Activated T-cell treated with anti-CD3 and anti-CD28 coated beads, Interleukin-2, amount 50 U/mL, for 4 hours (primary cell): ENCODE data around the gene DAZAP1. TPM values are rescaled to one million over a fixed set of nuclear protein-coding genes. Genes with fewer than 3 reads are reported as not detected.

ENCODE experiments used
- ATAC-seq, 2 donors: fragments of 200-7000 bp; cut with Tn5 transposase; one replicate each; pipeline ENCODE4 v1.10.0; 2021
- DNase-seq: peaks from one replicate; pipeline ENCODE4 v3.0.0-alpha.2; 2020
- H3K27me3 Mint-ChIP-seq: one replicate; pipeline ENCODE4 v1.8.0; 2021; ENCODE audit warnings: low read depth, mixed read lengths
- H3K36me3 Mint-ChIP-seq: one replicate; pipeline ENCODE4 v1.8.0; 2022; ENCODE audit warnings: mixed read lengths; ENCODE audit not compliant: insufficient read depth
- H3K4me1 Mint-ChIP-seq: one replicate; pipeline ENCODE4 v1.8.0; 2021; ENCODE audit warnings: low read depth, mixed read lengths
- H3K4me3 Mint-ChIP-seq: one replicate; pipeline ENCODE4 v1.8.0; 2021; ENCODE audit warnings: mild to moderate bottlenecking, moderate library complexity, mixed read lengths
- H3K9me3 Mint-ChIP-seq: one replicate; pipeline ENCODE4 v1.8.0; 2021; ENCODE audit warnings: mixed read lengths
- total RNA-seq, 3 donors: library from RNA; stranded (reverse); gene quantifications; one replicate each; pipeline ENCODE4 v1.2.1, GENCODE V29; 2021

Gene DAZAP1
- total RNA-seq, 3 donors from 2014 or later: 296 to 322 (median 303) TPM

DNA sequence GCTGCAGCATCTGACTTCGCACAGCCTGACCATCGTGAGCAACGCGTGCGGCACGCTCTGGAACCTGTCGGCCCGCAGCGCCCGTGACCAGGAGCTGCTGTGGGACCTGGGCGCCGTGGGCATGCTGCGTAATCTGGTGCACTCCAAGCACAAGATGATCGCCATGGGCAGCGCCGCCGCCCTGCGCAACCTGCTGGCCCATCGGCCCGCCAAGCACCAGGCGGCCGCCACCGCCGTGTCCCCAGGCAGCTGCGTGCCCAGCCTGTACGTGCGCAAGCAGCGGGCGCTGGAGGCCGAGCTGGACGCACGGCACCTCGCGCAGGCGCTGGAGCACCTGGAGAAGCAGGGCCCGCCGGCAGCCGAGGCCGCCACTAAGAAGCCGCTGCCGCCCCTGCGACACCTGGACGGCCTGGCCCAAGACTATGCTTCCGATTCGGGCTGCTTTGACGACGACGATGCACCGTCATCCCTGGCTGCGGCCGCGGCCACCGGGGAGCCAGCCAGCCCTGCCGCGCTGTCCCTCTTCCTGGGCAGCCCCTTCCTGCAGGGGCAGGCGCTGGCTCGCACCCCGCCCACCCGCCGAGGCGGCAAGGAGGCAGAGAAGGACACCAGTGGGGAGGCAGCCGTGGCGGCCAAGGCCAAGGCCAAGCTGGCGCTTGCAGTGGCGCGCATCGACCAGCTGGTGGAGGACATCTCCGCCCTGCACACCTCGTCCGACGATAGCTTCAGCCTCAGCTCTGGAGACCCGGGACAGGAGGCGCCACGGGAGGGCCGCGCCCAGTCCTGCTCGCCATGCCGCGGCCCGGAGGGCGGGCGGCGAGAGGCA, 58.0 kb downstream of the DAZAP1 start:
- Mint-ChIP-seq H3K27me3 (peaks cover 11% of the 10 kb centered on the region), H3K4me3 (no peak overlapping the region), H3K4me1 (peaks cover 3% of the 10 kb centered on the region), H3K9me3 (no peaks in the 10 kb centered on the region), H3K36me3 (no peaks in the 10 kb centered on the region)
- no peak for DNase-seq
- ATAC-seq: peak in 1 of 2 donors; percentile 23

DNA sequence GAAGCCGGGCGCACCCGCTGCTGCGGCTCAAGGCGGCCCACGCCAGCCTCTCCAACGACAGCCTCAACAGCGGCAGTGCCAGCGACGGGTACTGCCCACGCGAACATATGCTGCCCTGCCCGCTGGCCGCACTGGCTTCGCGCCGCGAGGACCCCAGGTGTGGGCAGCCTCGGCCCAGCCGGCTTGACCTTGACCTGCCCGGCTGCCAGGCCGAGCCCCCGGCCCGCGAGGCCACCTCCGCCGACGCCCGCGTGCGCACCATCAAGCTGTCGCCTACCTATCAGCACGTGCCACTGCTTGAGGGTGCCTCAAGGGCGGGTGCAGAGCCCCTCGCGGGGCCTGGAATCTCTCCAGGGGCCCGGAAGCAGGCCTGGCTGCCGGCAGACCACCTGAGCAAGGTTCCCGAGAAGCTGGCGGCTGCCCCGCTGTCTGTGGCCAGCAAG, 58.7 kb downstream of the DAZAP1 start:
- no peak for DNase-seq
- H3K27me3 Mint-ChIP-seq: peaks cover 11% of the 10 kb centered on the region
- peaks cover 3% of the 10 kb centered on the region for H3K4me1 Mint-ChIP-seq
- H3K9me3 Mint-ChIP-seq: no peaks in the 10 kb centered on the region
- H3K36me3 Mint-ChIP-seq: no peaks in the 10 kb centered on the region
- no peak for ATAC-seq
- no peak overlapping the region for H3K4me3 Mint-ChIP-seq

DNA sequence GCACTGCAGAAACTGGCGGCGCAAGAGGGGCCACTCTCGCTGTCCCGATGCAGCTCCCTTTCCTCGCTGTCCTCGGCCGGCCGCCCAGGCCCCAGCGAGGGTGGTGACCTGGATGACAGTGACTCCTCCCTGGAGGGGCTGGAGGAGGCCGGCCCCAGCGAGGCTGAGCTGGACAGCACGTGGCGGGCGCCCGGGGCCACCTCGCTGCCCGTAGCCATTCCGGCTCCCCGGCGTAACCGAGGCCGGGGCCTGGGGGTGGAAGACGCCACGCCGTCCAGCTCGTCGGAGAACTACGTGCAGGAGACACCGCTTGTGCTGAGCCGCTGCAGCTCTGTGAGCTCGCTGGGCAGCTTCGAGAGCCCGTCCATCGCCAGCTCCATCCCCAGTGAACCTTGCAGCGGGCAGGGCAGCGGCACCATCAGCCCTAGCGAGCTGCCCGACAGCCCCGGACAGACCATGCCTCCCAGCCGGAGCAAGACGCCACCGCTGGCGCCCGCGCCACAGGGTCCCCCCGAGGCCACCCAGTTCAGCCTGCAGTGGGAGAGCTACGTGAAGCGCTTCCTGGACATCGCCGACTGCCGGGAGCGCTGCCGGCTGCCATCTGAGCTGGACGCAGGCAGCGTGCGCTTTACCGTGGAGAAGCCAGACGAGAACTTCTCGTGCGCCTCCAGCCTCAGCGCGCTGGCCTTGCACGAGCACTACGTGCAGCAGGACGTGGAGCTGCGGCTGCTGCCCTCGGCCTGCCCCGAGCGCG, 59.3 kb downstream of the DAZAP1 start:
- H3K4me3 Mint-ChIP-seq: no peak overlapping the region
- no peak for DNase-seq
- ATAC-seq: no peak
- H3K9me3 Mint-ChIP-seq: no peaks in the 10 kb centered on the region
- peaks cover 5% of the 10 kb centered on the region for H3K4me1 Mint-ChIP-seq
- H3K36me3 Mint-ChIP-seq: no peaks in the 10 kb centered on the region
- peaks cover 11% of the 10 kb centered on the region for H3K27me3 Mint-ChIP-seq

DNA sequence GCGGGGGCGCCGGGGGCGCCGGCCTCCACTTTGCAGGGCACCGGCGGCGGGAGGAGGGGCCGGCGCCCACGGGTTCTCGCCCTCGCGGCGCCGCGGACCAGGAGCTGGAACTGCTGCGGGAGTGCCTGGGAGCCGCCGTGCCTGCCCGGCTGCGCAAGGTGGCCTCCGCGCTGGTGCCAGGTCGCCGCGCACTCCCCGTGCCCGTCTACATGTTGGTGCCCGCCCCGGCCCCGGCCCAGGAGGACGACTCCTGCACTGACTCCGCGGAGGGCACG, 59.8 kb downstream of the DAZAP1 start:
- Mint-ChIP-seq H3K27me3 (peaks cover 11% of the 10 kb centered on the region), H3K4me3 (no peak overlapping the region), H3K4me1 (peaks cover 5% of the 10 kb centered on the region), H3K36me3 (no peaks in the 10 kb centered on the region), H3K9me3 (no peaks in the 10 kb centered on the region)
- no peak for ATAC-seq
- no peak for DNase-seq

DNA sequence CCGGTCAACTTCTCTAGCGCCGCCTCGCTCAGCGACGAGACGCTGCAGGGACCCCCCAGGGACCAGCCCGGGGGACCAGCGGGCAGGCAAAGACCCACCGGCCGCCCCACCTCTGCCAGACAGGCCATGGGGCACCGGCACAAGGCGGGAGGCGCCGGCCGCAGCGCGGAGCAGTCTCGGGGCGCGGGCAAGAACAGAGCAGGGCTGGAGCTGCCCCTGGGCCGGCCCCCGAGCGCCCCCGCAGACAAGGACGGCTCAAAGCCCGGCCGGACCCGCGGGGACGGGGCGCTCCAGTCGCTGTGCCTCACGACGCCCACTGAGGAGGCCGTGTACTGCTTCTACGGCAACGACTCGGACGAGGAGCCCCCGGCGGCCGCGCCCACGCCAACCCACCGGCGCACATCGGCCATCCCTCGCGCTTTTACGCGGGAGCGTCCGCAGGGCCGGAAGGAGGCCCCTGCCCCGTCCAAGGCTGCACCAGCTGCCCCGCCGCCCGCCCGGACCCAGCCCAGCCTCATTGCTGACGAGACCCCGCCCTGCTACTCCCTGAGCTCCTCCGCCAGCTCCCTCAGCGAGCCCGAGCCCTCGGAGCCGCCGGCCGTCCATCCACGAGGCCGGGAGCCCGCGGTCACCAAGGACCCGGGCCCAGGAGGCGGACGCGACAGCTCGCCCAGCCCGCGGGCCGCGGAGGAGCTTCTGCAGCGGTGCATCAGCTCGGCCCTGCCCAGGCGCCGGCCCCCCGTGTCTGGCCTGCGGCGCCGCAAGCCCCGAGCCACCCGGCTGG, 60.3 kb downstream of the DAZAP1 start:
- no peak overlapping the region for H3K4me3 Mint-ChIP-seq

DNA sequence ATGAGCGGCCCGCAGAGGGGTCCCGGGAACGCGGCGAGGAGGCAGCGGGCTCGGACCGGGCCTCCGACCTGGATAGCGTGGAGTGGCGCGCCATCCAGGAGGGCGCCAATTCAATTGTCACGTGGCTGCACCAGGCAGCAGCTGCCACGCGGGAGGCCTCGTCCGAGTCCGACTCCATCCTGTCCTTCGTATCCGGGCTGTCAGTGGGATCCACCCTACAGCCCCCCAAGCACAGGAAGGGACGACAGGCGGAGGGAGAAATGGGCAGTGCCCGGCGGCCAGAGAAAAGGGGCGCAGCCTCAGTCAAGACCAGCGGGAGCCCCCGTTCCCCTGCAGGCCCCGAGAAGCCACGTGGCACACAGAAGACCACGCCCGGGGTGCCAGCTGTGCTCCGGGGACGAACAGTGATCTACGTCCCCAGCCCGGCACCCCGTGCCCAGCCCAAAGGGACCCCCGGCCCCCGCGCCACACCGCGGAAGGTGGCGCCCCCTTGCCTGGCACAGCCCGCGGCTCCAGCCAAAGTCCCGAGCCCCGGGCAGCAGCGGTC, 61.0 kb downstream of the DAZAP1 start:
- ATAC-seq (no peak), DNase-seq (no peak)
- peak overlapping the region; percentile 29 for H3K4me3 Mint-ChIP-seq
- no peaks in the 10 kb centered on the region for H3K9me3 Mint-ChIP-seq
- peaks cover 13% of the 10 kb centered on the region for H3K27me3 Mint-ChIP-seq
- H3K36me3 Mint-ChIP-seq: no peaks in the 10 kb centered on the region
- H3K4me1 Mint-ChIP-seq: peaks cover 8% of the 10 kb centered on the region

More for the DNA sequence above, 60.3 kb downstream of the DAZAP1 start:
- DNase-seq: no peak
- Mint-ChIP-seq H3K9me3 (no peaks in the 10 kb centered on the region), H3K36me3 (no peaks in the 10 kb centered on the region), H3K4me1 (peaks cover 5% of the 10 kb centered on the region), H3K27me3 (peaks cover 11% of the 10 kb centered on the region)
- no peak for ATAC-seq

DNA sequence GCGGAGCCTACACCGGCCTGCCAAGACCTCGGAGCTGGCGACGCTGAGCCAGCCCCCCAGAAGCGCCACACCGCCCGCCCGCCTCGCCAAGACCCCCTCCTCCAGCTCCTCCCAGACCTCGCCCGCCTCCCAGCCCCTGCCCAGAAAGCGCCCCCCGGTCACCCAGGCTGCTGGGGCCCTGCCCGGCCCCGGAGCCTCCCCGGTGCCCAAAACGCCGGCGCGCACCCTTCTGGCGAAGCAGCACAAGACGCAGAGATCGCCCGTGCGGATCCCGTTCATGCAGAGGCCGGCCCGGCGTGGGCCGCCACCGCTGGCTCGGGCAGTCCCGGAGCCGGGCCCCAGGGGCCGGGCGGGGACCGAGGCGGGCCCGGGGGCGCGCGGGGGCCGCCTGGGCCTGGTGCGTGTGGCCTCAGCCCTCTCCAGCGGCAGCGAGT, 61.5 kb downstream of the DAZAP1 start:
- Mint-ChIP-seq H3K4me3 (no peak overlapping the region), H3K9me3 (no peaks in the 10 kb centered on the region), H3K27me3 (peaks cover 13% of the 10 kb centered on the region), H3K4me1 (peaks cover 8% of the 10 kb centered on the region), H3K36me3 (no peaks in the 10 kb centered on the region)
- DNase-seq: no peak
- peak; percentile 14 to 26 for ATAC-seq

DNA sequence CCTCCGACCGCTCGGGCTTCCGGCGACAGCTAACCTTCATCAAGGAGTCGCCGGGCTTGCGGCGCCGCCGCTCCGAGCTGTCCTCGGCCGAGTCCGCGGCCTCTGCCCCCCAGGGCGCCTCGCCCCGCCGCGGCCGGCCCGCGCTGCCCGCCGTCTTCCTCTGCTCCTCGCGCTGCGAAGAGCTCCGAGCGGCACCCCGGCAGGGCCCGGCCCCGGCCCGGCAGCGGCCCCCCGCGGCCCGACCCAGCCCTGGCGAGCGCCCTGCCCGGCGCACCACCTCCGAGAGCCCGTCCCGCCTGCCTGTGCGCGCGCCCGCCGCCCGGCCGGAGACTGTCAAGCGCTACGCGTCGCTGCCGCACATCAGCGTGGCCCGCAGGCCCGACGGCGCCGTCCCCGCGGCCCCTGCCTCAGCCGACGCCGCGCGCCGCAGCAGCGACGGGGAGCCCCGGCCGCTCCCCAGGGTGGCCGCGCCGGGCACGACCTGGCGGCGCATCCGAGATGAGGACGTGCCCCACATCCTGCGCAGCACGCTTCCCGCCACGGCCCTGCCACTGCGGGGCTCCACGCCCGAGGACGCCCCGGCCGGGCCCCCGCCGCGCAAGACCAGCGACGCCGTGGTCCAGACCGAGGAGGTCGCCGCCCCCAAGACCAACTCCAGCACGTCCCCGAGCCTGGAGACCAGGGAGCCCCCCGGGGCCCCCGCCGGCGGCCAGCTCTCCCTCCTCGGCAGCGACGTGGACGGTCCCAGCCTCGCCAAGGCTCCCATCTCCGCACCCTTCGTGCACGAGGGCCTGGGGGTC, 62.1 kb downstream of the DAZAP1 start:
- H3K27me3 Mint-ChIP-seq: peaks cover 11% of the 10 kb centered on the region
- ATAC-seq (peak; percentile 21 to 32), DNase-seq (no peak)
- no peaks in the 10 kb centered on the region for H3K9me3 Mint-ChIP-seq
- H3K4me3 Mint-ChIP-seq: no peak overlapping the region
- no peaks in the 10 kb centered on the region for H3K36me3 Mint-ChIP-seq
- peaks cover 8% of the 10 kb centered on the region for H3K4me1 Mint-ChIP-seq

DNA sequence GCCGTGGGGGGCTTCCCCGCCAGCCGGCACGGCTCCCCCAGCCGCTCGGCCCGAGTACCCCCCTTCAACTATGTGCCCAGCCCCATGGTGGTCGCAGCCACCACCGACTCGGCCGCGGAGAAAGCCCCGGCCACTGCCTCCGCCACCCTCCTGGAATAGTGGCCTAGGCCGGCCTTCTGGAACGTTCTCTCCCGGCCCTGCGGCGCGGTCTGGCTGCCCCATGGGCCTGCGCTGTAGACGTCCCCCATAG, 62.6 kb downstream of the DAZAP1 start:
- ATAC-seq: peak in 1 of 2 donors; percentile 1

DNA sequence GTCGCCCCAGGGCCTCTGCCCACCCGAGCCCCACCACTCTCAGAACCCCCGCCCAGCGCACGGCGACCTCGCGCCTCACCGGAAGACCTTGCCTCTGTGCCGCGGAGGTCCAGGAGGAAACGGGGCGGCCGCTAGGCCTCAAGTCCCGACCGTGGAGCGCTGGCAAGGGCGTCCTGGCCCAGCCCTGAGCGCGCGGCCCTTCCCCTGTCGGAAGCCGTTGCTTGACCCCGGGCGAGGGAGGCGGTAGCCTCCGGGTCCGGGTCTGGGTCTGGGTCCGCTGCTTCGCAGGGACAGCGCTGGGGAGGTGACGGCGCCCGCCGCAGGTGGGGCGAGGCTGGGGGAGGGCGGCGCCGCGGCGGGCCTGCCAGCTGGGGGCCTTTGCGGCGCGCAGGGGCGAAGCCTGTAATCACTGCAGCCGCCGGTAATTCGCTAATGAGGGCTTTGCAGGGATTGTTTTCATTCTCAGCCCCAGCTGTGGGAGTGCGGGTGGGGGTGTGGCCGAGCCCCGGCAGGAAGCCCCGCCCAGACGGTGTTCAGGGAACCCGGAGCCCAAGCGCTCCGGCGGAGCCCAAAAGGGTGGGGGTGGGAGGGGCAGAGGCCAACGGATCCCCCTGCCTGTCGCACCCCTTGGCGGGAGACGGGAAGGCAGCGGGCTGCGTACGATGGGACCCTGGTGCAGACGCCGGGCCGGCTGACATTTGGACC, 63.1 kb downstream of the DAZAP1 start:
- ATAC-seq (peak; percentile 58 to 63), DNase-seq (peak; percentile 70)
- Mint-ChIP-seq H3K4me3 (peak overlapping the region; percentile 67), H3K9me3 (no peaks in the 10 kb centered on the region), H3K27me3 (peaks cover 8% of the 10 kb centered on the region), H3K4me1 (peaks cover 8% of the 10 kb centered on the region), H3K36me3 (no peaks in the 10 kb centered on the region)

More for the DNA sequence above, 62.6 kb downstream of the DAZAP1 start:
- H3K9me3 Mint-ChIP-seq: no peaks in the 10 kb centered on the region
- H3K4me1 Mint-ChIP-seq: peaks cover 8% of the 10 kb centered on the region
- H3K36me3 Mint-ChIP-seq: no peaks in the 10 kb centered on the region
- peak overlapping the region; percentile 67 for H3K4me3 Mint-ChIP-seq
- DNase-seq: no peak
- peaks cover 8% of the 10 kb centered on the region for H3K27me3 Mint-ChIP-seq

DNA sequence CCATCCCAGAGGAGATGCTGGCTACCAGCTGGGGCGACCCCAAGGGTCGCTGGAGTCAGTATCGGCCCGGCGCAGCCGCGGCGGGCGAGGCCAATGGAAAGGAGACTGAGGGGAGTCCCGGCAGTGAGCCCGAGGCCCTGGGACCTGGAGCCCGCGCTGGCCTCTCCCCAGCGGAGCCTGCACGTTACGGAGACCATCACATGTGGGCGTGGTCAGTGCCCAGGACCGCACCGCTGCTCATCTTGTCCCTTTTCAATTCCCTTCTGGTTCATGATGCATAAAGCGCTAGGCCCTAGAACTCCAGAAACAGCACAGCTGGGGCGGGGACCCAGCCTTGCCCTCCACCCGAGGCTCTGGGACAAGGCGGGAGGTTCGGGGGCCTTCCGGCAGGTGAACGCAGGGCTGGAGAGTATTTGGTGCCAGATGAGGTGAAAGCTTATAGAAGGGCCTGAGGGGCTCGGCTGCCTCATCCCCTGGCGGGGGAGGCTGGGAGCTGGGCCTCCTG, 63.7 kb downstream of the DAZAP1 start:
- DNase-seq (no peak), ATAC-seq (peak; percentile 23 to 36)
- Mint-ChIP-seq H3K4me1 (peaks cover 8% of the 10 kb centered on the region), H3K27me3 (peaks cover 8% of the 10 kb centered on the region), H3K36me3 (no peaks in the 10 kb centered on the region), H3K4me3 (peak overlapping the region; percentile 53), H3K9me3 (no peaks in the 10 kb centered on the region)

DNA sequence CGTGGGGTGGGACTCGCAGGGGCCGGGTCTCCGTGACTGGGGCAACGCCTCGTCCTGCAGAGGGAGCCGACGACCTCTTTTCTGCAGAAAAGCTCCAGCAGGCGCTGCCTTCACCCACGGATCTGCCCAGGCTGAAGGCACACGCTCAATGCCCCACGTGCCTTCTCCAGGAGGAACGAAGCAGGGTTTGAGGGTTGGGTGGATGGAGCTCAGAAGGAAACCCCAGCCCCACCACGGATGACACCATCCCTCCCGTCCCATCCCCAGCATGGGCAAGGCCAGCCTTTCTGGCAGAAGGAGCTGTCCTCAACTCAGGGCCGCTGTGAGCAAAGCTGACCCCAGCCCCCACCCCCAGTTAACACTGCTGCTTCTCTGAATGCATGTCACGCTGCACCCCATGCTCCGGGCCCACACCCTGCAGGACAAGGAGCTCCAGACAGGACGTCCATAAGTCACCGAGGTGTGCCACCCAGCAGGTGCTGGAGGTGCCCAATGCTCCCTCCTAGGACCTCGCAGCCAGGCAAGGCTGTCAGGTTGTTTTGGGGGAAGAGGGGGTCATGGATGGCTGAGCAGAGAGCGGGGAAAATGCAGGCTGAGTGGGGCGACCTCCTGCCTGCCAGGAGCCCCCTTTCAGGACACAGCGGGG, 64.3 kb downstream of the DAZAP1 start:
- peaks cover 7% of the 10 kb centered on the region for H3K27me3 Mint-ChIP-seq
- no peak for ATAC-seq
- H3K36me3 Mint-ChIP-seq: no peaks in the 10 kb centered on the region
- no peaks in the 10 kb centered on the region for H3K9me3 Mint-ChIP-seq
- peaks cover 10% of the 10 kb centered on the region for H3K4me1 Mint-ChIP-seq
- H3K4me3 Mint-ChIP-seq: peak overlapping the region; percentile 53
- no peak for DNase-seq
